Motor neuron (in vitro differentiated cells): ENCODE data around the gene PRCP. TPM values are rescaled to one million over a fixed set of nuclear protein-coding genes. Genes with fewer than 3 reads are reported as not detected.

ENCODE experiments used
- ATAC-seq, 8 experiments: fragments of 200-7000 bp; cut with Tn5 transposase; replicated peaks in 6 of 8; 2 replicates each; pipeline ENCODE4 v1.8.0; 2021; ENCODE audit warnings: mild to moderate bottlenecking in 8 of 8, moderate library complexity in 8 of 8
- H3K27ac ChIP-seq, 2 donors: fragments of 250-450 bp; sonication (Bioruptor Pico); 2 replicates each; pipeline ENCODE4 v1.9.0; 2021; ENCODE audit warnings: antibody characterized with exemption in 2 of 2, mild to moderate bottlenecking in 2 of 2, moderate library complexity in 1 of 2
- H3K4me1 ChIP-seq, 2 donors: fragments of 250-450 bp; sonication (Bioruptor Pico); replicated peaks in 1 of 2; 2 replicates each; pipeline ENCODE4 v1.6.1; 2021; ENCODE audit warnings: antibody characterized with exemption in 2 of 2, mild to moderate bottlenecking in 2 of 2, moderate library complexity in 1 of 2
- H3K4me3 ChIP-seq, 5 donors: fragments of 250-450 bp; sonication (Bioruptor Pico); 2 replicates each; pipeline ENCODE4 v1.9.0; 2021; ENCODE audit warnings: antibody characterized with exemption in 5 of 5, mild to moderate bottlenecking in 5 of 5, moderate library complexity in 4 of 5
- WGBS, 10 experiments: fragments of 450-650 bp; shearing (Covaris generic); methylation state at CpG; one replicate each; pipeline ENCODE4 v1.0.0; 2022; 5-methylcytosine and 5-hydroxymethylcytosine counted together
- in situ Hi-C, 9 experiments: fragments of 400-800 bp; cut with MboI; loops; one replicate each; pipeline ENCODE4 v1.15.0; 2021; ENCODE audit warnings: low sequenced_read_pairs in 9 of 9, low pct_unique_long_range_greater_than_20kb in 2 of 9; ENCODE audit not compliant: unreplicated experiment in 9 of 9
- total RNA-seq, 8 experiments: library from RNA; unstranded; fragments of 300-600 nt; gene quantifications; 2 replicates each; pipeline versions ENCODE4 v1.2.3 to v1.2.4, GENCODE V29; 2022

The PRCP gene
- total RNA-seq, 8 experiments from 2014 or later, result 19.6 to 118 (median 27.8) TPM

DNA sequence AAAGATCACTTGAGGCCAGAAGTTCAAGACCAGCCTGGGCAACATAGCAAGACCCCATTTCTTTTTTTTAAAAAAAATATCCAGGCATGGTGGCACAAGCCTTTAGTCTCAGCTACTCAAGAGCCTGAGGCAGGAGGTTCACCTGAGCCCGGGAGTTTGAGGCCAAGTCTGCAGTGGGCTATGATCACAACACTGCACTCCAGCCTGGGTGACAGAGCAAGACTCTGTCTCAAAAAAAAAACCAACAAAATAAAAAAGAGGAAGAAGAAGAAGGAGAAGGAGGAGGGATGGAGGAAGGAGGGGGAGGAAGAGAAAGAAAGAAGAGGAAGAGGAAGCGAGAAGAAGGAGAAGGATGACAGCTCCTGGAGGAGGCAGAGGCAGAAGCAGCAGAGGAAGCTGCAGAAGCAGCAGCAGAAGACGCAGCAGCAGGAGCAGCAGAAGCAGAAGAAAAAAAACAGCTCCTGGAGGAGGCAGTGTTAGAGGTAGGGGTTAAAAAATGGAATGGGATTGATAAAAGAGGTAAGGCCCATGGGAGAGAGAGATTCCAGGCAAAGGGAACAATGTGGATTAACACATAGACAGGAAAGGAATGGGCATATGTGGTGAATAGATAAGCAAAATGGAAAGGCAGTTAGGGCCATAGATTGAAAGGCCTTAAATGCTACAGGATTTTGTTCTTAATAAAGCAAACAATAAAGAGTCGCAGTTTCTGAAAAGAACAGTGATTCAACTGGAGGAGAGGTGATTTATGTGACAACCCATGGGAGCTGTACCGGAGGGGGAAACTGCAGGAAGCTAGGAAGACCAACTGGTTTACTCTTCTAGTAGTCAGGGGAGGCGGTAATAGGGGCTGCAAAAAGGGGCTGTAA lies 10.9 kb downstream of the PRCP start:
- H3K4me1 ChIP-seq, result peaks cover 6 to 14% of the 10 kb centered on the region in 2 donors
- in situ Hi-C loops, result no loop called here
- H3K27ac ChIP-seq, result peak overlapping the region in 1 of 2 donors; percentile 24
- WGBS, 10 experiments, result 54 to 79% (median 67%) methylated on average over 3 to 6 of the region's 6 CpGs
- ATAC-seq, result peak in 5 of 8 experiments; percentile 79 to 93 (median 90)
- H3K4me3 ChIP-seq, result peak overlapping the region in 1 of 5 donors; percentile 12

DNA sequence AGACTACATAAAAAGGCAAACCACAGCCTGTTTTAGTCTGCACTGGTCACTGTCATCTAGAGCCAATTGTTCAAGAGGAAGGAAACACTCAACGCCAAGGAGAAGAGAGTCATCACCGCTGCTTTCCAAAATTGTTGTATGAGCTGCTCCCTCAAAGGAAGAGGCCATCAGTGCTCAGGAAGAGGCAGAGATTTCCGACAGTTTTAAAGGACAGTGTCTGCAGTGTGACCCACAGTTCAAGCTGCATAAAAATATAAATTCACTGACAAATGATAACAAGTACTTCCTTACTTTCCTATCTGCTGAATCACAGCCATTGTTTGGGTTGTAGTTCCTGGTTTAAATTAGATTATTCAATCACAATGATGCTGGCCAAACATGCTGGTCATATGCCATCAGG lies 16.4 kb downstream of the PRCP start:
- WGBS, 10 experiments, result 40 to 100% (median 85%) methylated on average over 1 to 3 of the region's 3 CpGs; no CpG with 5 or more reads in 1 of the 10 experiments
- Histone ChIP-seq H3K4me3 (no peak overlapping the region), H3K4me1 (no peaks in the 10 kb centered on the region), H3K27ac (no peak overlapping the region)
- in situ Hi-C loops, result no loop called here
- no peak for ATAC-seq

DNA sequence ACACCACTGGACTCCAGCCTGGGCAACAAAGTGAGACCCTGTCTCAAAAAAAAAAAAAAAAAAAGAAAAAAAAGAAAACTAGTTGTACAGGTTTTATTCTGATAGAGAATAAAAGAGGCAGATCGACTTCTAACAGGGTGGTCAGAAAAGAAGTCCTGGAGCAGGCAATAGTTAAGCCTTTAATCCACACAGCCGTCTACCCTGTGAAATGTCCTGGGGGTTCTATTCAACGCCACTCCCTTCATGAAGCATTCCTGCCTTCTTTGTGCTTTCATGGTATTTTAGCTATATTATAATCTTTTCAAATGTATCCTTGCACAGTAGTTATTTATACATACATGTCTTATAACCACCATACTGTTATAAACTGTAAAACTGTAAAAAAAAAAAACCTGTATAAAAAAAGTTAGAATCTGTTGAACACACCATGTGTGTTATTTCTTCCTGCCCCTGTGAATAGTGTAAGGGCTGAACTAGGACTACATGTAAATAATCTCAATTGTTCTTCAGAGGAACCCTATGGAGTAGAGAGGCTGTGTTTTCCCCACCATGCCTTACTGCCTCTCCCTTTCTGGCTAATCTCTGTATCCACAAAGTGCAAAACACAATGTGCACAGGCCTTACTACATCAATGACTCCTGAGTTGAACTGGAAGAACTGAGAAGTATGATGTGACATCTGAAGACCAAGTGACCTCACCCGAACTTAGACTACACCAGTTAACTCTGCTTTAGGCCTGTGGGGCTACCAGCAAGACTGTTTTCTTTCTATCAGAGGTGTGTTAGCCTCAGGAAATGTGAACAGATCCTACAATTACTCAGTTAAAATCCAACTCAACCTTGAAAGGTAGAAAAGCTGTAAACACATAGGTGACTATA lies 25.3 kb downstream of the PRCP start:
- WGBS, 10 experiments, result 47 to 96% (median 83%) methylated on average over 1 to 4 of the region's 4 CpGs; no CpG with 5 or more reads in 1 of the 10 experiments
- in situ Hi-C loops, result loop anchor here in 1 of 9 experiments (25.0 kb wide), 1 partner anchor 163 kb away; no protein-coding TSS in a partner anchor
- peaks cover 0 to 5% of the 10 kb centered on the region in 2 donors for H3K4me1 ChIP-seq
- H3K4me3 ChIP-seq, result no peak overlapping the region
- H3K27ac ChIP-seq, result no peak overlapping the region
- ATAC-seq, result peak in 2 of 8 experiments; percentile 51 to 60

DNA sequence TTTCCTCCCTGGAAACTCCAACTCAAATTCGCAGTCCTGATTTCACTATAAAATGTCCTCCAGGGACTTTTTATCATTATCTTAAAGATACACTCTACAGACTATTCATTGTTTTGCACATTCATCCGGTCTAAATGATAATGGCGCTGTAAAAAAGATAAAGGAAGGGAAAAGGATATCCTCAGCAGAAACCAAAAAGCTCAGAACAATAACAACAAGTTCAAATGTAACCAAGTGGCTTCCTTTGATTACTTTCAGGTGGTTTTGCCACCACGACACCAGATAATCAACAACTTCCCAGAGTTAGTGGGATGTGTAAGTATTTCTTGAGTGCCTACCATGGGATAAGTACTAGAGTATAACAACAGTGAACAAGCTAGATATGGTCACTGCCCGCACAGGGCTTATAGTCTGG lies 26.3 kb downstream of the PRCP start:
- H3K27ac ChIP-seq, result no peak overlapping the region
- in situ Hi-C loops, result loop anchor here in 1 of 9 experiments (25.0 kb wide), 1 partner anchor 162 kb away; no protein-coding TSS in a partner anchor
- peaks cover 0 to 5% of the 10 kb centered on the region in 2 donors for H3K4me1 ChIP-seq
- 63 to 100% (median 79%) methylated on average over 1 to 5 of the region's 5 CpGs for WGBS, 10 experiments
- H3K4me3 ChIP-seq, result no peak overlapping the region
- no peak for ATAC-seq

DNA sequence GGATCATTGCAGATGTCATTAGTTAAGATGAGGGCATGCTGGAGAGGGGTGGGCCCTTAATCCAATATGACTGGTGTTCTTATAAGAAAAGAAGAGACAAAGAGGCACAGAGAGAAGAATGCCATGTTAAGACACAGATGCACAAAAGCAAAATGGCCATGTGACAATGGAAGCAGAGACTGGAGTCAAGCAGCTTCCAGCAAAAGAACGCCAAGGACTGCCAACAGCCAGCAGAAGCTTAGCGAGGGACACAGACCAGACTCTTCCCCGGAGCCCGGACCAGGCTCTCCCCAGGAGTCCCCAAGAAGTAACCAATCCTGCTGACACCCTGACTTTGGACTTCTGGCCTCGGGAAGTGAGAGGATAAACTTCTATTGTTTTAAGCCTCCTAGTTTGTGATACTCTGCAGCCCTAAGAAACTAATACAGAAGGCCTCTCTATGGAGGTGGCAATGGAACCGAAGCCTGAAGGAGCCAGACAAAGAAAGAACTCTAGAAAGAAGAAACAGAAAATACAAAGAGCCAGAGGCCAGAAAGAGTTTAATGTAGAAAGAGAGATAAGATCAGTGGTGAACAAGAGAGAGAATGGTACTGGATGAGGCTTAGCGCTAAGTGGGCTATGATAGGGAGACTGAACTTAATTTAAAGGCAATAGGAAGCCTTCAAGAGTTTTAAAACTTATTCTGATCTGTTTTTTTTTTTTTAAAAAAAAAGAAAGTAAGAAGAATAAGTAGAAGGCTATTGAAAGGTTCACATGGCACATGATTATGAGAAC lies 27.7 kb downstream of the PRCP start:
- ATAC-seq, result no peak
- Histone ChIP-seq H3K4me3 (no peak overlapping the region), H3K4me1 (peaks cover 0 to 5% of the 10 kb centered on the region in 2 donors), H3K27ac (no peak overlapping the region)
- in situ Hi-C loops, result loop anchor here in 1 of 9 experiments (25.0 kb wide), 1 partner anchor 160 kb away; no protein-coding TSS in a partner anchor
- WGBS, 10 experiments, result 66 to 93% (median 83%) methylated on average over 2 to 7 of the region's 7 CpGs; no CpG with 5 or more reads in 1 of the 10 experiments

DNA sequence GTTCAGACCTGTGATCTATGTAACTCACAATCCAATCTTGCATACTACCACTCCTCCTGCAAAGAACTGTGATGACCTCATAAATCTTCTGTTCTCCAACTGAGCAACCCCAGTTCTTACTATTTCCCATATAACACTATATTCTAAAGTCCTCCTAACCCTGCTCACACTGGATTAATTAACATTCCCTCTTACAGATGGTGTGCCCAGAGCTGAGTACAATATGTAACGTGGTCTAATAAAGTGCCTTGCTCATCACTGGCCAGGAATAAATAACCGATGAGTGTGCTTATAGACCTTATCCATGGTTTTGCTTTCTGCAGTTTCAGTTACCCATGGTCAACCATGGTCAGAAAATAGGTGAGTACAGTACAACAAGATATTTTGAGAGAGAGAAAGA lies 28.6 kb downstream of the PRCP start:
- in situ Hi-C loops, result loop anchor here in 1 of 9 experiments (25.0 kb wide), 1 partner anchor 159 kb away; no protein-coding TSS in a partner anchor
- ATAC-seq, result peak in 1 of 8 experiments; percentile 16
- WGBS, 10 experiments, result 79 to 100% (median 88%) methylated on average over 1 to 2 of the region's 2 CpGs; no CpG with 5 or more reads in 3 of the 10 experiments
- H3K27ac ChIP-seq, result no peak overlapping the region
- peaks cover 0 to 5% of the 10 kb centered on the region in 2 donors for H3K4me1 ChIP-seq
- H3K4me3 ChIP-seq, result no peak overlapping the region

DNA sequence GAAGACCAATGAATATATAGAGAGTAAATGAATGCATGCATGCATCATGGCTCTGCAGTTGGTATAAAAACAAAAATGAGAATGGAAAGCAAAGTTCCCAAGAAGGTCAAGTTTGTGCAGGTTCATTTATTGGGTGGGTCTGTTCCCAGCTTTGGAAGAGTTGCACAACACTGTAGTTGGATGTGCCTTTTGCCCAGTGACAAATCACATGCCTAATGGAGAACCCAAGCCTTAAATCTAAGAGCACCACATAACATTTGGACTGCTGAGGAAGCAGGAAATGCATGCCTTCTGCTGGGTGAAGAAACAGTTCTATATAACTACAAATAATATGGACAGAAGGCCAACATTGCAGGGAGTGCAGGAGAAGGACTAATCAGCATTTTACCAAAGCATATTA lies 30.6 kb downstream of the PRCP start:
- ATAC-seq, result peak in 3 of 8 experiments; percentile 41 to 87 (median 85)
- H3K4me1 ChIP-seq, result peaks cover 0 to 5% of the 10 kb centered on the region in 2 donors
- H3K27ac ChIP-seq, result no peak overlapping the region
- in situ Hi-C loops, result loop anchor here in 1 of 9 experiments (25.0 kb wide), 1 partner anchor 157 kb away; no protein-coding TSS in a partner anchor
- H3K4me3 ChIP-seq, result no peak overlapping the region

DNA sequence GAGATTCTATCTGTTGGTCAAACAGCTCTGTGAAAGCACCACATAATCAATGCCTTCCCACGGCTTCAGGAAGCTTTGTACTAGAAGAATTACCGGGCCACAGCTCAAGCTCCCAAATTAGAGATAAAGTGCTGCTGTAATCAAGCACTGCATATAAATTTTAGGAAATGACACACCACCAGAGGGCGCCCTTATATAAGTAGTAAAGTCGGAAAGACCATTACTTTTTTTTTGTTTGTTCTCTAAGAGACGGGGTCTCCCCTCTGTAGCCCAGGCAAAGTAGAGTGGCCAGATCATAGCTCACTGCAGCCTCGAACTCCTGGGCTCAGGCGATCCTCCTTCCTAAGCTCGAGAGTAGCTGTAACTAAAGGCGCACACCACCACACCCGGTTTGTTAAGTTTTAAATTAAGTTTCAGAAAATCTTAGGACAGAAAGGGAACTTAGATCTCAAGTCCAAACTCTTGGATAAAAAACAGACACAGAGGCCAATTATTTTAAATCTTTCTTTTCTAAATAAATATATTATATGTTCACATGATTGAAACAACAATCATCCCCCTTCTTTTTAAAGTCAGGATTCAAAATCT lies 32.6 kb downstream of the PRCP start:
- ATAC-seq, result peak in 7 of 8 experiments; percentile 11 to 75 (median 63)
- H3K27ac ChIP-seq, result no peak overlapping the region
- 0 to 31% (median 17%) methylated on average over 5 to 10 of the region's 10 CpGs; no CpG with 5 or more reads in 1 of the 10 experiments for WGBS, 10 experiments
- no peak overlapping the region for H3K4me3 ChIP-seq
- peaks cover 3 to 7% of the 10 kb centered on the region in 2 donors for H3K4me1 ChIP-seq
- in situ Hi-C loops, result loop anchor here in 1 of 9 experiments (25.0 kb wide), 1 partner anchor 155 kb away; no protein-coding TSS in a partner anchor

DNA sequence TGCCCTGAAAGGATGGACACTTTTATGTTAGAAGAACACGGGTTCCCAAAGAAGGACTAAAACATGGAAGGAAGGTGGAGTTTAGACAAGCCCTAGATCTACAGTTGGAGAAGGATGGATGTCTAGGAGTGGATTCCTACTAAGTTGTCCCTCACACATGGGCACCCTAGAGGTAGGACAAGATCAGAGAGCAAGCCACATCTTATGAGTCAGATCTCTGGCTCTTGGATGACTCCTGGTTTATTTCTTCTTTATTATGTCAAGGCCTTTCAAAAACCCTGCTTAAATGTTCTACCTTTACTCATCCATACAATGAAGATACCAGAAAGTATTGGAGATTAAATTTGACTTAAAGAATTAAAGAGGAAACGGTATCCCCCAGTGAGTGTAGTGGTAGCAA lies 34.4 kb downstream of the PRCP start:
- WGBS, 10 experiments, result 60 to 100% (median 84%) methylated on average over 1 to 2 of the region's 2 CpGs; no CpG with 5 or more reads in 2 of the 10 experiments
- peaks cover 2 to 3% of the 10 kb centered on the region in 2 donors for H3K4me1 ChIP-seq
- H3K27ac ChIP-seq, result no peak overlapping the region
- no peak overlapping the region for H3K4me3 ChIP-seq
- in situ Hi-C loops, result loop anchor here in 1 of 9 experiments (25.0 kb wide), 1 partner anchor 154 kb away; no protein-coding TSS in a partner anchor
- no peak for ATAC-seq

DNA sequence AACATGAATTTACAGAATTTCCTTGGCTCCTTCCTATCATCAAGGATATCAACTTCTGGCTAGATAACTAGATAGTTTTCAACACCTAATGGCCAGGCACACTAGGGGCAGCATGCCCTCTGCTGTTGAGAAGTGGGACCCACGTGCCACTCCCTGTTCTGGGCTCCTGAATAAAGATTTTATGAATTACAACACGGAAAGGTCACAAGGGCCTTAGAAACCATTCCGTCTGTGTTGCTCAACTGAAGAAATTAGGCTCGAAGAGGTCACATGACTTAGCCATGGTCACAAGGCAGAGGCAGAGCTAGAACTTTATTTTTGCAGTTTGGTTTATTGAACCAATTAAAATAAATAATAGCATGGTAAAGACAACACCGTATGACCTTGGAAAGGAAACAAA lies 36.0 kb downstream of the PRCP start:
- 0 to 100% (median 34%) methylated on average over 1 to 5 of the region's 5 CpGs; no CpG with 5 or more reads in 1 of the 10 experiments for WGBS, 10 experiments
- peak; percentile 52 to 91 (median 80) for ATAC-seq
- H3K27ac ChIP-seq, result no peak overlapping the region
- H3K4me1 ChIP-seq, result peaks cover 2 to 3% of the 10 kb centered on the region in 2 donors
- in situ Hi-C loops, result loop anchor here in 1 of 9 experiments (25.0 kb wide), 1 partner anchor 152 kb away; no protein-coding TSS in a partner anchor
- no peak overlapping the region for H3K4me3 ChIP-seq

DNA sequence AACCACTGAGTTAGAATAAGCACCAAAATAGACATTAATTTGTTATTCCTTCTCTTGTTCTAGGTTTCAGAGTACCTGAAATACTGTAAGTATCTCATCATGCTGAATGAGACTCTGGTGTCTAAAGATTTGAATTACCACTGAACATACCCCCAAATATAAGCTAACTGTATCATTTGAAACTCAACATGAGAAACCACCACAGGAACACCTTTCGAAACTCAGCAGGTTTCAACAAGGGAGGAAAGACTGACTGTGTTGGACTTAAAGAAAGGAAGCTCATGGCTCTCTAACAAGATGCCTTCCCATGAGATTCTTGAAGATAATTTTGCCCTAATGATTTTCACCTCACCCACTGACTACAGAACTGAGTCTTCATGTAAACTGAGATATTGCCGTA lies 37.0 kb downstream of the PRCP start:
- 94 to 100% (median 100%) methylated on average over 1 to 2 of the region's 2 CpGs; no CpG with 5 or more reads in 2 of the 10 experiments for WGBS, 10 experiments
- in situ Hi-C loops, result loop anchor here in 1 of 9 experiments (25.0 kb wide), 1 partner anchor 151 kb away; no protein-coding TSS in a partner anchor
- ATAC-seq, result no peak
- Histone ChIP-seq H3K27ac (no peak overlapping the region), H3K4me3 (no peak overlapping the region), H3K4me1 (peaks cover 2 to 8% of the 10 kb centered on the region in 2 donors)
